Omental fat pad (tissue), 4 donors: ENCODE data around the gene ITIH4. TPM values are rescaled to one million over a fixed set of nuclear protein-coding genes. Genes with fewer than 3 reads are reported as not detected.

ENCODE experiments used
- ATAC-seq: fragments of 150-250 bp; one replicate; pipeline ENCODE4 v1.9.1; 2016; ENCODE audit warnings: mild to moderate bottlenecking, moderate library complexity; ENCODE audit not compliant: low FRiP score
- DNase-seq: peaks from one replicate; pipeline ENCODE4 v3.0.0-alpha.2; 2019; ENCODE audit warnings: low spot score
- CTCF ChIP-seq, 3 donors: fragments of 450-650 bp; IDR thresholded peaks; one replicate each; pipeline ENCODE4 v1.5.1; 2016 to 2017; ENCODE audit warnings: antibody characterized with exemption in 3 of 3, mild to moderate bottlenecking in 3 of 3, moderate library complexity in 2 of 3
- total RNA-seq, 4 donors: library from RNA; depleted of rRNA; stranded (reverse); fragments of >200 nt; gene quantifications; one replicate each; pipeline ENCODE4 v1.1.0, GENCODE V29; 2016

ITIH4 gene
- total RNA-seq, 4 donors from 2014 or later: 1.2 to 18.8 (median 3.6) TPM

- no peak for TF ChIP-seq CTCF (IDR thresholded peaks at IDR 0.05)
- ATAC-seq: no peak
- no peak for DNase-seq
Observed at GRCh38 chr3:52860424-52860768, 29.9 kb upstream of the ITIH4 start.

- ATAC-seq (no peak), DNase-seq (no peak)
- no peak for TF ChIP-seq CTCF (IDR thresholded peaks at IDR 0.05)
Observed at GRCh38 chr3:52859686-52860423, 29.4 kb upstream of the ITIH4 start.

GRCh38 chr3:52857864-52858263 is 27.4 kb upstream of the ITIH4 start:
- no peak for DNase-seq
- TF ChIP-seq CTCF (IDR thresholded peaks at IDR 0.05): no peak
- no peak for ATAC-seq

- TF ChIP-seq CTCF (IDR thresholded peaks at IDR 0.05): no peak
- DNase-seq (no peak), ATAC-seq (no peak)
Observed at GRCh38 chr3:52857133-52857532, 26.7 kb upstream of the ITIH4 start.

- ATAC-seq: no peak
- DNase-seq: no peak
Observed at GRCh38 chr3:52856666-52857065, 26.2 kb upstream of the ITIH4 start.

GRCh38 chr3:52854013-52854412 is 23.5 kb upstream of the ITIH4 start:
- ATAC-seq (no peak), DNase-seq (no peak)
- TF ChIP-seq CTCF (IDR thresholded peaks at IDR 0.05): no peak

More at GRCh38 chr3:52856666-52857065, 26.2 kb upstream of the ITIH4 start:
- TF ChIP-seq CTCF (IDR thresholded peaks at IDR 0.05): no peak

GRCh38 chr3:52852419-52852818 is 21.9 kb upstream of the ITIH4 start:
- TF ChIP-seq CTCF (IDR thresholded peaks at IDR 0.05): no peak
- ATAC-seq: no peak

More at GRCh38 chr3:52852419-52852818, 21.9 kb upstream of the ITIH4 start:
- DNase-seq: no peak
